NCI-H82 treated with DMSO at 0.1 percent for 48 hours (cell line): ENCODE data around the gene MIGA2.

ENCODE experiments used
- DNase-seq: peaks from one replicate; lab custom pipeline; 2025; ENCODE audit not compliant: unreplicated experiment; lab: John Stamatoyannopoulos, UW

The MIGA2 gene

DNA sequence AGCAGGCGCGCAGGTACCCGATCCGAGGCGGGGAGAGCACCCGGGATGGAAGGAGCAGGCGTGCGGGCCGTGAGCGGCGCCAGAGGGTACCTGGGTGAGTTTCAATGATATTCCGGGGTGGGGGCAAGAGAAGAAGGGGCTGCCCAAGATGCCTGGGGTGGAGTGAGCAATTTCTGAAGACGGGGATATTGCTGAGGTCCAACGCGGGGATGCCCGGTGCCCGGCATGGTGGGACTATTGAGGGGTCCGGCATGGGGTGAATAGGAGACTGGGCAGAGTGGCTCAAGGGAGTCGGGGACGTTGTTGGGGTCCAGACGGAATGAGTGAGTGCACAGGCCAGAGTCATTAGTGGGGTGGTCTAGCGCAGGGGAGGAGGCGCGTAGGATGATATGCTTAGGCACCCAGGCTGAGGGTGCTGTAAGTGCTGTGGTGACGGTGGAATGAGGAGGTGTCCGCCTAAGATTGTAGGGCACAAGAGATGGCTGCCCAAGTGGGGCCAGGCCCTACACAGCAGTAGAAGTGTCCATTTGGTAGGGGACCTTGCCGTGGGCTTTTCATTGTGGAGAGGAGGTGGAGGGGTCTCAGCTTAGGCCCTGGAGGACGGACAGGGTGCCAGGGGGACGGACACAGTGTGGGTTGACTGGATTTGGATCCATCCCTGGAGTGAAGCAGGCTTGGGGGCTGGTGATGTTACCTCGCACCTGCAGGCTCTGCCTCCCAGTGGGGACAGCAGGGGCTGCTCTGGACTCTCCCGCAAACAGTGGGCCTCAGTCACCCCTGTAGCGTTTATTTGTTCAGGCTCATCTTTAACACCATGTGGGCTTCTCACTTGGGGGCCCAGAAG, 719 bp downstream of the MIGA2 start:
- DNase-seq = no peak

DNA sequence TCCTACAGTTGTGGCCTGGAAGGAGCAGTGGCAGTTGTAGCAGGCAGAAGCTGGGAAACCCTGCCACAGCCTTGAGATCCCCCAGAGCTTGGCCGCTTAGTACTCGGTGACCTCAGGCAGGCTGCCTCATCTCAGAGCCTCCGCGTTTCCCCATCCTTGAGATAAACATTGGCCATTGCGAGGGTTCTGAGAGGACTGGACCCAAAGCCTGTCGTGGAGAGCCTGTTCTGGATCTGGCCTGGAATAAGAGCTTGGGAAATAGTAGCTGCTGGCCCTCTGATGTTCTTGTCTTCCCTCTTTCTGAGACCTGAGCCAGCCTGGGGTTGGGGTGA, 1.3 kb downstream of the MIGA2 start:
- no peak for DNase-seq

DNA sequence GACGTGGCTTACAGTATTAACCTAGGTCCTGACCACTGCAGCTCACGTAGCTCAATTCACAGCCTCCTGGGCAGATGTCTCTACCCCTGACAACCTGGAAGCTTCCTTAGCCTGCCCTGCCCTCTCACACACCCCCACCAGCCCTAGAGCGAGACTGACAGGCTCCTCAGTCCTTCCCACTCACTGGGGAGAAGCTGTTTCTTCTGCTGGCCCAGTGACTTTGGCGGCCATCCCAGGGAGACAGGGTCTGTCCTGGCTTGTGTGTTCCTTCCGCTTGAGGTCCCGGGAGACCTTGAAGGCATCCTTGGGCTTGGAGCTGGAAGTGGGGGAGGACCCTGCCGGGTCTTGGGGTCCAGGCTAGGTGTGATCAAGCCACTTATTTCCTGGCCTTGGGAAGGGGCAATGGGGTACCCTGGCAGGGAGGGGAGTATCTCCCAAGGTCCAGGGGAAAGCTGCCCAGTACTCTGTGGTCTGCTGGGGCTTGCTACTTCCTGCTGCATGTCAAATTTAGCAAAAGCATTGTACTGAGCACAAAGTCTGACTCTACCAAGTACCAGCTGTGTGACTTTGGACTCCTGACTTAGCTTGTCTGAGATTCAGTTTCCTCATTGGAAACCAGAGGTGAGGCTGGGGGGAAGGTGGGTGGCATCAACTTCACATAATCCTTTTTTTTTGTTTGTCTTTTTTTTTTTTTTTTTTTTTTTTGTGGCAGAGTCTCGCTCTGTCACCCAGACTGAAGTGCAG, 1.9 kb downstream of the MIGA2 start:
- no peak for DNase-seq

DNA sequence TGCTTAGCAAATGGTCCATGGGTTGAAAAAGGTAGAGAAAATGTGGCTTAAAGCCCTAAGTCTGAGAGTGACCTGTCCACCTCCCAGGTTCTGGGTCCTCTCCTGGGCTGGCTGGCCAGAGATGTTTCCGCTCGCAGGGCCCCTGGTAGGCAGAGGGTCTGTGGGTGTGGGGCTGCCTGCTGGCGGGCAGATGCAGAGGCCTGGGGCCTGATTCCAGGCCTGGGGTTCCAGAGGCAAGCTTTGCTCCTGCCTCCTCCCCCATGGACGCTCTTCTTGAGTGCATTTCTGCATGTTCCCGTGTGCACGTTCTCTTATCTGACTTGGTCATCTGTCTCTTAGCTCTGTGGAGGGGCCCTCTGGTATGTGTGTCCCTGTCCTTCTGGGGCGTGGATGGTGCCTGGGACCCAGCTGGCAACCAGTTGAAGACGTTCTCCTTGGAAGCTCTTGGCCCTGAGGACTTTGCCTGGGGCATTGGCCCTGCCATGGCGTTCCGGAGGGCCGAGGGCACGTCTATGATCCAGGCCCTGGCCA, 3.8 kb downstream of the MIGA2 start:
- DNase-seq = no peak

DNA sequence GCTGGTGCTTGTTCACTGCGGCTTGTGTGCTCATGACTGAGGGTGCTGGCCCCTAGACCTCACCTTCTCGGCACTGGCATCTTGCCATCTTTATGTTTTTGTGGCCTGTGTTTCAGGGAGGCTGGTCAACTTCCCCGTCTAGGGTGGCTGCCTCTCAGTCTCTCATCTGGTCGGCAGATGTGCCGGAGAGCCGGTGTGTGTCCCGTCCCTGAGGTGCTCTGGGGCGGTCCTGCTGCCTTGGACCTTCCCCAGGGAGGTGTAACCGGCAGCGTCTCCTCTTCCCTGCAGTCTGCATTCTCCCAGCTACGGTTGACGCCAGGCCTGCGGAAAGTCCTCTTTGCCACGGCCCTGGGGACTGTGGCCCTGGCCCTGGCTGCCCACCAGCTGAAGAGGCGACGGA, 5.6 kb downstream of the MIGA2 start:
- no peak for DNase-seq

DNA sequence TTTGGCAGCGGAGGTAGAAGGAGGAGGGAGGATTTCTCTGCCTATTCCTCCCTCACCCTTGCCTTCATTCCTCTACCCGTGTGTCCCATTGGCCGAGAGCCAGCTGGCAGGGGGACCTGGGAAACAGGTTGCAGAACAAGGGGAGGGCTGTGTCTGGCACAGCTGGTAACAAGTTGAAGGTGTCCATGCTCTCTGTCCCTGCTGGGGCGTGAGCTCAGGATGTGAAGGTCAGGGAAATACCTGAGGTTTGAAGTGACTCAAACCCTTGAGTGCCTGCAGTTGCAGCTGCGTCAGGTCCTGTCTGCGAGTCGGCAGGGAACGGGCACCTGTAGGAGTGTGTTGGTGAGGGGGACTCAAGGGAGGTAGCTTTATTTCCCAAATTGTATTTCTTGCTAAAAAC, 16.2 kb downstream of the MIGA2 start:
- DNase-seq = no peak

DNA sequence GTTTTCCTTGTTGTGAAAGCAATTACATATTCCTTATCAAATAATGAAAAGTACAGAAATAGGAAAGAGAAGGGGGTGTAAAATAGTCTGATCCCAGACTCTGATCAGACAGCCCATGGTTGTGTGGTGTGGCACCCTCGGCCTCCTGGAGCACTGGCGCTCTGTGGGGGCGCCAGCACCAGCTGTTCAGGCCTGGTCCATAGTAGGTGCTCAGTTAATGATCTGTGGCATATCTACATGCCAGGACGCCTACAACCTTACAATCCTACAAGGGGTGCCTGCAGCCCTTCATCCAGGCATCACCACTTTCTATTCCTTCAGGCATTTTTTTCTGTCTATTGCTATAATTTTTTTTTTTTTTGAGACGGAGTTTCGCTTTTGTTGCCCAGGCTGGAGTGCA, 16.6 kb downstream of the MIGA2 start:
- DNase-seq = no peak

DNA sequence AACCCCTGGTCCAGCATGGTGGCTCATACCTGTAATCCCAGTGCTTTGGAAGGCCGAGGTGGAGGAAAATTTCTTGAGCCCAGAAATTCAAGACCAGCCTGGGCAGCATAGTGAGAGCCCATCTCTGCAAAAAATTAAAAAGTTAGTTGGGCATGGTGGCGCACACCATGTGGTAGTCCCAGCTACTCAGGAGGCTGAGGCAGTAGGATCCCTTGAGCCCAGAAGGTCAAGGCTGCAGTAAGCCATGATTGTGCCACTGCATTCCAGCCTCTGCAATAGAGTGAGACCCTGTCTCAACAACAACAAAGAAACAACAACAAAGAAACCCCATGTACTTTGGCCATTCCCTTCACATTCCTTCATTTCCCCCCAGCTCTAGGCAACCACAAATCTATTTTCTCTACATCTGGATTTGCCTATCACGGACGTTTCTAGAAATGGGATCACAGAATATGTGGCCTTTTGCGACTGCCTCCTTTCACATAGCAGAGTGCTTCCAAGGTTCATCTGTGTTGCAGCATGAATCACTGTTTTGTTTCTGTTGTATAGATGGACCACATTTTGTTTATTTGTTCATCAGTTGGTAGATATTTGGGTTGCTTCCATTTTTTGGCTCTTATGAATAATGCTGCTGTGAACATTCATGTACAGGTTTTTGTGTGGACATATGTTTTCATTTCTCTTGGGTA, 17.9 kb downstream of the MIGA2 start:
- DNase-seq = no peak

DNA sequence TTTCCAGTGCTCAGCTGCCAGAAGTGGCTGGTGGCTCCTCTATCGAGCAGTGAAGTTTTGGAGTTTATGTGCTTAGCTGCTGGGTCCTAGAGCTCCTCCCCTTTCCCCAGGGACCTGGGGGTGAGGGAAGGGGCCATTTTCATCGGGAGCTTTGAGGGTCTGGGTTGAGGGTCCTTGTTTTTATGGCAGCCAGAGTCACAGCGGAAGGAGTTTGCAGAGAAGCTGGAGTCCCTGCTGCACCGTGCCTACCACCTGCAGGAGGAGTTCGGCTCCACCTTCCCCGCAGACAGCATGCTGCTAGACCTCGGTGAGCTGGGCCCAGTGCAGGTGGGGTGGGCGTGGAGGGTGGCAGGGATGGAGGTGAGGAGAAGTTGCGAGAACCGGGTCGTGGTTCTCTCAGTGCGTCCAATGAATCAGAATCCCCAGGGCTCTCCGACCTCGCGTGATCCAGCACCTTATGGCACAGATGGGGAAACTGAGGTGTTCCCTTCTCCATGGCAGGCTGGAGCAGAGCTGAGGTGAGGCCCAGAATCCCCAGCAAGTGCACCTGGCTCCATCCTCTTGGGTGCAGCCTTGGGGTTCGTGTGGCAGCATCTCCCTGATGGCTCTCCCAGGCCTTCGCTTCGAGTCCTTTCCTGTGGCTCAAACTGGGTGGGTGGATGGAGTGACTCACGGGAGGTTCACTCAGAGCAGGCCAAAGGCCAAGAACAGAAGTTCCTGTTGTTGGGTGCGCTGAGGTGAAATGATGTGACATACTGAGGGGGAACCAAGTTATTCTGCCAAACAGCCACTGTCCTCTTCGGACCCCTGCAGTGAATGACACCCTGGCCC, 22.8 kb downstream of the MIGA2 start:
- DNase-seq = no peak

DNA sequence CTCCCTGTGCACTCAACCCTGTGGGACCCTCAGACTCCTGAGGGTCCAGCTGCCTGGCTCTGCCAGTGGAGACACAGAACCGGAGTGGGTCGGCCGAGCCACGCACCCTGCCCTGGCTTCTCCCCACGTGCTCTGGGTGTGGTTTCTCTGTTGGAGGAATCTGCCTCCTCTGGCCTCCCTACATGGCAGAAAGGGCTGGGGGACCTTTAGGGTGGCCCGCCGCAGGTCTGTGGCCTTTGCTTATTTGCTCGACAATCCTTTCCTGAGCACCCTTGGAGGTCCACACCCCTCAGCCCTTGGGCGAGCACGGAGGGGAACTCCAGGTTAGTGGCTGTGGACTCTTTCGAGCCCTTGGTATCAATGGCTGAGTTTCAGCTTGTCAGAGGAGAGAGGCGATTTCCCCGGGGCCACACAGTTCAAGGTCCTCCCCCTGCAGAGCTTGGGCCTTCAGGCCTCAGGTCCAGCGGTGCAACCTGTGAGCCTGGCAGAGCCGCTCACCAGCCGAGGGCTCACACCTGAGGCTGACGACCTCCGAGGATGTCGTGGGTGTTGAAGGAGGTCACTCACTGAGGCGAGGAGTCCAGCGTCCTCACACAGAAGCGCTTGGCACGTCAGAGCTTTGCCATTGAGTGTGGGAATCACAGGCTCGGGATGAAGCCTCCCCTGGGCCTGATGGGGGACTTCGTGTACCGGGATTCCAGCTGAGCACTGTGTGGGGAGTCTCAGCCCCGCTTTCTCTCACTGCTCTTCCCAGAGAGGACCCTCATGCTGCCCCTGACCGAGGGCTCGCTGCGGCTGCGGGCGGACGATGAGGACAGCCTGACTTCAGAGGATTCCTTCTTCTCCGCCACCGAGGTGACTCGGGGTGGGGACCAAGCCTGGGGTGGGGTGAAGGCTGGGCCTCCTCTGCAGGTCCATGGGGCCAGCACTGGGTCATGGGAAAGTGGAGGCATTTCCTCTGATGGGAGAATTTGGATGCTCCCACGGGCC, 23.7 kb downstream of the MIGA2 start:
- no peak for DNase-seq

DNA sequence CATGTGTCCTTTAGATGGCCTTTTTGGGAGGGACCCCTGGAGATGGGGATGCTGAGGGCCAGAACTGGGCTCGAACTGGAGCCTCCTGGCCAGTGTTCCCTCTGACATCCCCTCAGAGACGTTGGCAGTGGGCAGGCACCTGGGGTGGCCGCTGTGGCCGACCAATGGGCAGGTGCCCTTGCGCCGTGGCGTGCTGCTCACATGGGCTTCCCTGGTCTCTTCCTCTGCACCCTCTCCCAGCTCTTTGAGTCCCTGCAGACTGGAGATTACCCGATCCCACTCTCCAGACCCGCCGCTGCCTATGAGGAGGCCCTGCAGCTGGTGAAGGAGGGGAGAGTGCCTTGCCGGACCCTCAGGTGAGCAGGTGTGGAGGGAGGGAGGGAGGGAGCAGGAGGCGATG, 24.6 kb downstream of the MIGA2 start:
- no peak for DNase-seq

DNA sequence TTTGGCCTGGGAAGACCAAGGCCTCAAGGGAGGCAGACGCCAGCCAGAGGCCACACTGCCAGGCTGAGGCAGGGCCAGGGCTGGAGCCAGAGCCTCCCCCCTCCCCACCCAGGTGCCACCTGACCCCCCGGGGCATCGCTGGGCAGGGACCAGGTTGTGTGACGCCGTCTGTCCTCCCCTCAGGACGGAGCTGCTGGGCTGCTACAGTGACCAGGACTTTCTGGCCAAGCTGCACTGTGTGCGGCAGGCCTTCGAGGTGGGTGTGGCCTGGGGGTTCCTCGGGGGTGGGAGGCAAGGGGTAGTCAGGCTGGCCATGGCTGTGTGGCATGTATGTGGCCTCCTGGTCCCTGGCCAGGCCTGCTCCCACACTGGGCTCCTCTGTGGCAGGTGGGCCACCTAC, 26.6 kb downstream of the MIGA2 start:
- DNase-seq = no peak

DNA sequence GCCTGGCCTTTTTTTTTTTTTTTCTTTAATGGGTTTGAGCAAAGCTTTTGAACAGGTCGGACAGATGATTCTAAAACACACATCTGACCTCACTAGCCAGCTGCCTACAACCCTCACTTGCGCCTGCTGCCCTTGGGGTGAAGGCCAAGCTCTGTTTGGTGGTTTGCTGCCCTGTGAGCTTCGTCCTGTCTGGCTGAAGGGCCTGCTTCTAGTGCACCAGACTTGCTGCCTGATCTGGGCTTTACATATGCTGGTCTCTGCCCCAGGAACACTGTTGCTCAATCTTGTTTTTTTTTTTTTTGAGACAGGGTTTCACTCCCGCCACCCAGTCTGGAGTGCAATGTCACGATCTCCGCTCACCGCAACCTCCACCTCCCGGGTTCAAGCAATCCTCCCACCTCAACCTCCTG, 28.1 kb downstream of the MIGA2 start:
- DNase-seq = no peak

DNA sequence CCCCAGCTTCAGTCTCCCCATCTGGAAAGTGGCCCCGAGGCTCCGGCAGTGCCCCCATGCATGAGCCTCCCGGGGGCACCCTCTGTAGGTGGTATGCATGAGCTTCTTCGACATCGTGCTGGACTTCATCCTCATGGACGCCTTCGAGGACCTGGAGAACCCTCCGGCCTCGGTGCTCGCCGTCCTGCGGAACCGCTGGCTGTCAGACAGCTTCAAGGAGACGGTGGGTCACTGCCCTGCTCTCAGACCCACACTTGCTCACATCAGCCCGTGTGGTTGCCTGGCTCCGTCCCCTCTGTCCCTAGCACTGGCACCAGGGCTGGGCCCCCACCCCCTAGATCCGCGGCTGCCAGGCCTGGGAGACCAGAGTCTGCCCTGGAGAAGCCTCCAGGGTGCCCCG, 31.7 kb downstream of the MIGA2 start:
- no peak for DNase-seq

DNA sequence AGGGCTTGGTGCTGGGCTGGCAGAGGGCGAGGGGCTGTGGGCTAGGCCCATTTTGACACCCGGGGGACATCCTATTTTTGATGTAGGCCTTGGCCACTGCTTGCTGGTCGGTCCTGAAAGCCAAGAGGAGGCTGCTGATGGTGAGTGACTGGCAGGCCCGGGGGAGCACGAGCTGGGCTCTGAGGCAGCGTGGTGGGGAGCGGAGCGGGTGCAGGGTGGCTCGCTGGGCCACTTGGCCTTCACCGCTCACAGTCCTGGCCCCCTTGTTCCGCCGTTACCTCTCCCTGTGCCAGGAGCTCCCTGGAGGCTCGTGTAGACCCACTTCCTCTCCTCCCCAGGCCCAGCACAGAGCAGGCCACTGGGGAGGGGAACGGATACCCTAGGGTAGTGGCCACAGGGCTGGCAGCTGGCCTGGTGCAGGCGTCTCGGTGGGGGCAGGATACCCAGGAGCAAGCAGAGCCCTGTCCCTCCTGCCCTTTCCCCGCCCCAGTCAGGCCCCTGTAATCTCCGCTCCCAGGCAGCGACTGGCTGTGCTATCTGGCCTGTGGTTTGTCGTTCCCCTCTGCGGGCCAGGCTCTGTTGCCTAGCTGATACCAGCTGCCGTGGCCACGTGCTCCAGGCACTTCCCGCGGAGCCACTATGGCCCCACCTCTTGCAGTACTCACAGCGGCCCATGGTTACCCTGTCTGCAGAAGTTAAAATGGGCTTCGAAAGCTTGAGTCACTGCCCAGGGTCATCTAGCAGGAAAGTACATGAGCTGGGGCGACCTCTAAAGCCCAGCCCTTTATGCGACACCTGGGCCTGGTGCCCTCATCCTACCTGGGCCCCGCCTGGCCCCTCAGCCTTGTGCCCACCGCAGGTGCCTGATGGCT, 32.8 kb downstream of the MIGA2 start:
- peak; percentile 6 for DNase-seq

DNA sequence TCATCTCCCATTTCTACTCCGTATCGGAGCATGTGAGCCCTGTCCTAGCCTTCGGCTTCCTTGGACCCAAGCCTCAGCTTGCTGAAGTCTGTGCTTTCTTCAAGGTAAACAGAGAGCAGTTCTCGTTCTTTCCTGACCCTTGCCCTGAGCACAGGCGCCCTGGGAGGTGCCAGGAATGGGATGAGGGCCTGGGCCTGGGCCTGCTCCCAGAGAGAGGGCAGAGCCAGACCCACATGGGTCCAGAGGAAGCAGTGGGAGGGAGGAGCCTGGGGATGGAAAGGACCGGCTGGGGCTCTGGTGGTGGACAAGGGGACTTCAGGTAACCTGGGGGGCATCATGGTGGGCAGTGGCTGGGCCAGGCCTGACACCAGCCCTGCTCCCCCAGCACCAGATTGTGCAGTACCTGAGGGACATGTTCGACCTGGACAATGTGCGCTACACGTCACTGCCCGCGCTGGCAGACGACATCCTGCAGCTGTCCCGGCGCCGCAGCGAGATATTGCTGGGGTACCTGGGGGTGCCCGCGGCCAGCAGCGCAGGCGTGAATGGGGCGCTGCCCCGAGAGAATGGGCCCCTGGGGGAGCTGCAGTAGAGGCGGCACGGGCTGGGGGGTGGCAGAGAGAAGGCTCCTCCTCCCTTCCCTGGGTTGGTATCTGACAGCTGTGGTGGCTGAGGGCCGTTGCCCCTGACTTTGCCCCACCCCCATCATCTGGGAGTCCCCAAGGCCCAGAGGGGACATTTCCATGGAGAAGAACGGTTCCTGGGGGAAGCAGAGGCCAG, 33.6 kb downstream of the MIGA2 start:
- no peak for DNase-seq

DNA sequence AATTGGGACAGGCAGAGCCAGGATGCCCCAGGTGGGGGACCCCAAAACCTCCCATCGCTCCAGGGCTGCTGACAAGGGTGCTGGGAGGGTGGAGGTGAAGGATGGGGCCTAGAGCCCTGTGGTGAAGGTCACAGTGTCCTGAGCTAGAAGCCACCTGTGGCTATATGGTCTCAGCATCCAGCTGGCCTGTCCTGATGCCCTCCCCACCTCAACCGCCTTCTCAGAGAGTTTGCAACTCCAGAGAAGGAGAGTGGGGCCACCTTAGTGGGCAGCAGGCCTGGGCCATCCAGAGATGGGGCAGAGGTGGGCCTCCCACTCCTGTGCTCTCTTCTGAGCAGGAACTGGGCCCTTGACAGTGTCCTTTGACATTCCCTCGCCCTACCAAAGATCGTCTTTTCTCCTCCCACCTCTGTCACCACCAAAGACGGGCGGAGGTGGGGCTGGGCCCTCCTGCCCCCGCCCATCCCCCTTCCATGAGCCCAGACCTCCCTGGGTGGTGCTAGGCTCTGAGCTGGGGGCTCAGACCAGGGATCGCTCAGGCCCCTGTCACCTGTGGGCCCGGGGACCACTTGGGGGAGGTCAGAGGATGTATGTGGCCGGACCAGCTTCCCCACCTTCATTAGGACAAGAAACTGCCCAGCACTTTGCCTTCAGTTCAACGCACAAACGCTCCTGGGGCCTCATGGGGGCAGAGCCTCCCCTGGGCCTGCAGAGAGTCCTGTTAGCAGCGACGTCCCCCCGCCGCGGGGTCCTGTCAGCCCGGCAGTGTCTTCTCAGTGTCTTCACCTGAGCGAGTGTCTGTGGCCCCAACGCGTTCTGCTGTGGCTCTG, 34.5 kb downstream of the MIGA2 start:
- DNase-seq = no peak
